A549 (cell line): Measurements from ENCODE around the gene GRPR.
"Not testable (repeated sequence)": the region's sequence is repeated elsewhere in the genome, so short reads cannot be mapped to it uniquely, and the experiment has no call there.

Source experiments
- CTCF ChIP-seq: fragments of >200 bp; sonication (Bioruptor Twin); formaldehyde crosslinking; IDR thresholded peaks from 3 replicates; pipeline ENCODE4 v1.5.1; 2016
- GATA3 ChIP-seq: IDR thresholded peaks from 2 replicates; pipeline ENCODE4 v1.6.1; 2012; ENCODE audit warnings: borderline replicate concordance
- MAFK ChIP-seq: fragments of 450-650 bp; IDR thresholded peaks from 2 replicates; pipeline ENCODE4 v1.6.1; 2014; ENCODE audit not compliant: partially characterized antibody
- MAX ChIP-seq: IDR thresholded peaks from 2 replicates; pipeline ENCODE4 v1.6.1; 2012

GRCh38 chrX:16183843-16184242, 60.5 kb downstream of the GRPR start:
- not testable (repeated sequence) for TF ChIP-seq MAFK, GATA3, CTCF, MAX
